Psoas muscle (tissue), 8 donors: ENCODE measurements around the gene FTO. TPM values are rescaled to one million over a fixed set of nuclear protein-coding genes. Genes with fewer than 3 reads are reported as not detected.

Source experiments
- ATAC-seq, 4 donors: fragments of 200-7000 bp; cut with Tn5 transposase; one replicate each; pipeline ENCODE4 v1.9.1; 2020; ENCODE audit warnings: moderate library complexity in 3 of 4, mild to moderate bottlenecking in 2 of 4
- DNase-seq, 2 donors: peaks; one replicate each; pipeline ENCODE4 v3.0.0-alpha.2; 2020
- H3K27ac ChIP-seq: fragments of 200-600 bp; one replicate; pipeline ENCODE4 v1.8.0; 2022
- H3K27me3 ChIP-seq, 3 donors: fragments of 200-600 bp in 1 of 3; one replicate each; pipeline versions ENCODE4 v1.6.1 to v1.8.0; 2013 to 2022; ENCODE audit warnings: low read length in 2 of 3, mild to moderate bottlenecking in 2 of 3, moderate library complexity in 1 of 3; ENCODE audit not compliant: insufficient read depth in 3 of 3
- H3K36me3 ChIP-seq, 2 donors: fragments of 200-600 bp in 1 of 2; one replicate each; pipeline versions ENCODE4 v1.6.1 to v1.8.0; 2013 to 2022; ENCODE audit warnings: low read depth in 1 of 2, mild to moderate bottlenecking in 1 of 2, moderate library complexity in 1 of 2; ENCODE audit not compliant: insufficient read depth in 1 of 2
- H3K4me1 ChIP-seq: fragments of 200-600 bp; one replicate; pipeline ENCODE4 v1.8.0; 2022
- H3K4me3 ChIP-seq: fragments of 200-600 bp; one replicate; pipeline ENCODE4 v1.8.0; 2022; ENCODE audit warnings: mild to moderate bottlenecking
- H3K9me3 ChIP-seq: fragments of 200-600 bp; one replicate; pipeline ENCODE4 v1.8.0; 2022
- CTCF ChIP-seq: fragments of 200-600 bp; IDR thresholded peaks from one replicate; pipeline ENCODE4 v1.8.0; 2022; ENCODE audit warnings: antibody characterized with exemption
- WGBS, 3 donors: extraction: QIAGEN DNeasy Blood & Tissue Kit; methylation state at CpG; one replicate each; pipeline versions ENCODE4 v1.1.6 to v1.1.7; 2013; 5-methylcytosine and 5-hydroxymethylcytosine counted together
- intact Hi-C, 2 donors: fragments of 100-400 bp; cut with DNase I; formaldehyde crosslinking; loops; one replicate each; pipeline versions ENCODE4 v1.11.0 to v1.14.2; 2022
- polyA plus RNA-seq, 3 donors: library from polyadenylated mRNA; stranded (reverse); fragments of 200-250 nt; gene quantifications; one replicate each; pipeline ENCODE4 v1.2.3, GENCODE V29; 2013
- total RNA-seq, 4 donors: library from RNA; stranded (reverse); fragmentation: NEBNext Ultra II Directional in 2 of 4; extraction: Animal tissue kit (Norgen Biotek cat#: 25700) in 2 of 4; gene quantifications; one replicate each; pipeline versions ENCODE4 v1.2.1 to v1.2.4, GENCODE V29; 2021 to 2023
- donor health status: healthy with polysubstance abuse.
- donor health status: DM: no; HTN: no; CAD: no; lungs with moderate emphysema.
- donor health status: Bipolar disorder and iron deficiency.
- donor health status: healthy.
- donor health status: DM: yes; HTN: yes; CAD: no.
- donor health status: DM: no; HTN: no; CAD: no.
- donor health status: DM: no; HTN: no; CAD: no.
- donor health status: DM: yes; HTN: yes; CAD: no.

The FTO gene
- total and polyA plus RNA-seq, 7 donors = 14.2 to 67.6 (median 47.4) TPM

DNA sequence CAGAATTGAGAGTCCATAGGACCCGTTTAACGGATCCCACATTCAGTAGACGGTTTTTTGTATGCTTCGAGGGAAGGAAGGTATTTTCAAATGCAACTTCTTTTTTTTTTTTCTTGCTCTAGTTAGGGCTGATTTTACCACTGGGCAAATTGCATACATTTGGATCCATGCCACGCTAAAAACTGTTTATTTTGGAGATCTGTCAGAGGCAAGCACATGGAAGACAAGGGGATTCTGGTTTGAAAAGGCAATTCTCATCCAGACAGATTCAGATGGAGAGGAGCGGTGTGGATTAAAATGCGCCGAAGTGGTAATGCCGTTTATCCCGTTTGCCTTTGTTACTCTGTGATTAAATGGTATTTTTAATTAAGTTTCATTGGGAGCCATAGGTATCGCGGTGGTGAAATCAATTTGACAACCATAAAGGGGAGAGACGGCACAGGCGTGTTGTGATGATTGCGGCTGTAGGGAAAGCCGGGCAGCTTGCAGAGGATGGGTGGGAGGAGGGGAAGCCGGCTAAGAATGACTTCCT lies 412.2 kb downstream of the FTO start:
- no peak for TF ChIP-seq CTCF
- Histone ChIP-seq H3K36me3 (peaks cover 0 to 24% of the 10 kb centered on the region in 2 donors), H3K27me3 (no peaks in the 10 kb centered on the region), H3K4me3 (no peak overlapping the region), H3K4me1 (no peaks in the 10 kb centered on the region), H3K9me3 (no peaks in the 10 kb centered on the region), H3K27ac (no peak overlapping the region)
- ATAC-seq = no peak
- intact Hi-C loops = no loop called here
- WGBS, 3 donors = 80 to 83% (median 83%) methylated on average over 17 of the region's 17 CpGs
- no peak for DNase-seq

GRCh38 chr16:54118846-54119245 lies 414.9 kb downstream of the FTO start:
- no peaks in the 10 kb centered on the region for H3K9me3 ChIP-seq
- DNase-seq (no peak), ATAC-seq (no peak)
- no peak overlapping the region for H3K27ac ChIP-seq
- no peaks in the 10 kb centered on the region for H3K4me1 ChIP-seq
- H3K4me3 ChIP-seq = no peak overlapping the region
- TF ChIP-seq CTCF = no peak
- no peaks in the 10 kb centered on the region for H3K27me3 ChIP-seq
- WGBS, 3 donors = 72 to 86% (median 77%) methylated on average over 3 of the region's 3 CpGs
- intact Hi-C loops = no loop called here
- peaks cover 0 to 4% of the 10 kb centered on the region in 2 donors for H3K36me3 ChIP-seq

DNA sequence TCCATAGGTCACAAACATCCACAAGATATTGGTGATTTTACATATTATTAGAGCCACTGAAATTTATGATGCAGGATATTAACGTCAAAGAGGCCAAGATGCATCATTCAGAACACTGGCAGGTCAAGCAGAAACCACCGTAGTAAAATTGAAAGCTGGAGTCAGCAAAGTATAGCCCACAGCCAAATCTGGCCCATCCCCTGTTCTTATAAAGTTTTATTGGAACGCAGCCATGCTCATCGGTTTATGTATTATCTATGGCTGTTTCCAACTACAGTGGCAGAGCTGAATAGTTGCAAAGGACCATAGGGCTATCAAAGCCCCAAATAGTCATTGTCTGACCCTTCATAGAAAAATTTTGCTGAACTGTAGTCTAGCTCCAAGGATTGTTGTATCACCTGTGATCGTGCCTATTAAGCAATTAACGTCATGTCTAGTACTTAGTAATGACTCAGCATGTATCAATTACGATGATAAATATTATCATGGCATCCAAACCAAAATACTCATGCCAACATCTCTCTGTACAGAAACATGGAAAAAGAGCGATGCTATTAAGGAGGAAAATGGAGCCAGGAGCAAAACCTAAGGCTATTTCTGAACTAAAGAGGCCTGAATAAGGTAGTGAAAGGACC lies 417.0 kb downstream of the FTO start:
- H3K36me3 ChIP-seq = no peaks in the 10 kb centered on the region
- no peaks in the 10 kb centered on the region for H3K27me3 ChIP-seq
- WGBS, 3 donors = 67 to 77% (median 68%) methylated on average over 8 of the region's 8 CpGs
- no peaks in the 10 kb centered on the region for H3K4me1 ChIP-seq
- intact Hi-C loops = no loop called here
- no peaks in the 10 kb centered on the region for H3K9me3 ChIP-seq
- H3K4me3 ChIP-seq = no peak overlapping the region
- TF ChIP-seq CTCF = no peak
- DNase-seq (no peak), ATAC-seq (no peak)
- H3K27ac ChIP-seq = no peak overlapping the region

GRCh38 chr16:54121539-54122295 lies 417.8 kb downstream of the FTO start:
- WGBS, 3 donors = 90 to 94% (median 94%) methylated on average over 33 to 34 of the region's 35 CpGs
- intact Hi-C loops = no loop called here
- peak in 3 of 4 donors; percentile 30 to 69 (median 46) for ATAC-seq
- Histone ChIP-seq H3K9me3 (no peaks in the 10 kb centered on the region), H3K36me3 (no peaks in the 10 kb centered on the region), H3K4me3 (no peak overlapping the region), H3K27me3 (no peaks in the 10 kb centered on the region), H3K27ac (no peak overlapping the region), H3K4me1 (no peaks in the 10 kb centered on the region)
- TF ChIP-seq CTCF = no peak
- DNase-seq = no peak
